NCI-H524 (cell line): ENCODE measurements around the gene PLEKHN1.
"Not testable (repeated sequence)": the region's sequence is repeated elsewhere in the genome, so short reads cannot be mapped to it uniquely, and the experiment has no call there.

ENCODE experiments used
- DNase-seq, 2 experiments: peaks; one replicate each; lab custom pipeline; 2025; lab: John Stamatoyannopoulos, UW

Gene PLEKHN1

GRCh38 chr1:992362-992761 is 26.1 kb downstream of the PLEKHN1 start:
- no peak for DNase-seq

- DNase-seq, result no peak
Measured at GRCh38 chr1:993379-993995, 27.2 kb downstream of the PLEKHN1 start.

GRCh38 chr1:994546-994945 is 28.3 kb downstream of the PLEKHN1 start:
- not testable (repeated sequence) for DNase-seq

DNA sequence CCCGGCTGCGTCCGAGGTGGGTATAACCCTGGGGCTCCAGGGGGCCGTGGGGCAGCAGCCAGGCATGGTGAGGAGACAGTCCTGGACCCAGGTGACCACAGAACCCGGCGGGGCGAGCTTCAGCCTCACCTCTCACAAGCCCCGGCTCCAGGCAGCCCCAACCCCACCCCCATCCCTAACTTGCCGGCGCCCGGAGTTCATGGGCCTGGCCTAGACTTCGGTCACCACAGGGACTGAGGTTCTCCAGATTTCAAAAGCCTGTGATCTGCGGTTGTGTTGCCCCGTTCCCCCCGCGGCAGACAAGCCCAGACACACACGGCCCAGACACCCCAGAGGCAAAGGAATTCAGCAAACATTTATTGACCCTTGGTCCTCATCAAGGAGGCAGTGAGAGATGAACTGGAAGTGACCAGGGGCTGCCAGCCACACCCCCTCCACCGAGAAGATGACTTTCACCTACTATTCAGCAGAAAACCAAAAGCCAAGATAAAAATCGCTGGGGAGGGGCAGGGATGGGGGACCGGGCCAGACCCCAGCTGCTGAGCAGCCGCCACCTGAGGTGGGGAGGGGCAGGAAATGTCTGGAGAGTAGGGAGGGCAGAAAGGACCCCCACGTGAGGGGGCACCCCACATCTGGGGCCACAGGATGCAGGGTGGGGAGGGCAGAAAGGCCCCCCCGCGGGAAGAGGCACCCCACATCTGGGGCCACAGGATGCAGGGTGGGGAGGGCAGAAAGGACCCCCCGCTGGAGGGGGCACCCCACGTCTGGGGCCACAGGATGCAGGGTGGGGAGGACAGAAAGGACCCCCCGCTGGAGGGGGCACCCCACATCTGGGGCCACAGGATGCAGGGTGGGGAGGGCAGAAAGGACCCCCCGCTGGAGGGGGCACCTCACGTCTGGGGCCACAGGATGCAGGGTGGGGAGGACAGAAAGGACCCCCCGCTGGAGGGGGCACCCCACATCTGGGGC is 29.7 kb downstream of the PLEKHN1 start:
- no peak for DNase-seq

- no peak for DNase-seq
Measured at GRCh38 chr1:996851-997712, 30.8 kb downstream of the PLEKHN1 start.

GRCh38 chr1:997713-997992 is 31.4 kb downstream of the PLEKHN1 start:
- no peak for DNase-seq

- DNase-seq, result no peak
Measured at GRCh38 chr1:997993-998744, 31.9 kb downstream of the PLEKHN1 start.

DNA sequence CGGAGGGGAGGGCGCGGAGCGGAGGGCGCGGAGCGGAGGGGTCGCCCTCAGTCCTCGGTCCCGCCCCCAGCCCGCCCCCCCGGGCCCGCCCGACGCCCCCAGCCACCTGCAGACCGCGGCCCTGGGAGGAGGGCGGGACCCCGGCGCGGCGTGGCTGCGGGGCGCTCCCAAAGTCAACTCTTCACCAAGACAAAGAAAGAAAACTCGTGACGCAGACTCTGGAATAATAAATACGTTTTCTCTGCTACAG is 32.4 kb downstream of the PLEKHN1 start:
- DNase-seq, result no peak

DNA sequence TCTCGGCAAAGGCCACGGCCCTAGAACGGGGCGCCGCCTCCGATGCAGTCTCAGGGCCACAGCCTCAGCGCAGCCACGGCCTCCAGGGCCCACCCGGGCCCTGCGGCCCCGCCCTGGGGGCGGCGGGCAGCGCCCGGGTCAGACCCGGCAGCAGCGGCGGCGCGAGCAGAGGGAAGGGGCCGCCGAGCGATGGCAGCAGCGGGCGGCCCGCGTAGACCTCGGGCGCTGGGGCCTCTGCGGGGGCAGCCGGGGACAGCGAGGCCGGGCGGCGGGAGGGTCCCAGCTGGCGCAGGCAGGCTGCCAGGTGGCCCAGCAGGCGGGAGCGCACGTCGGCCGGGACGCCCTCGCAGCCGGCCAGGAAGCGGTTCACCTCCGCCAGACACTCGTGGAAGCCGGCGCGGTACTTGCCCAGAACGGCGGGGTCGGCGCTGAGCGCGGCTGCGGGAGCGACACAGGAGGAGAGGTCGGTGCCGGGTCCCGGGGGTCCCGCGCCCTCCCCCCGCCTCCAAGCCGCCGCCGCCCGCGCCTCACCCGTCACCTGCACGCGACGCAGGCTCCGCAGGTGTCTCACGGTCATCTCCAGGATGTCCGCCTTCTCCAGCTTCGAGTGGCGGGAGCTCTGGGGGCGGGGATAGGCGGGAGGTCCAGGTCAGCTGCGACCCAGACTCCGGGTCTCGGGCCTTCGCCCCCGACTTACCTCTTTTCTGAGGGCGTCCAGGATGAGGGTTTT is 32.9 kb downstream of the PLEKHN1 start:
- DNase-seq, result peak in 1 of 2 experiments; percentile 48

- peak; percentile 41 to 71 for DNase-seq
Measured at GRCh38 chr1:999725-1000356, 33.6 kb downstream of the PLEKHN1 start, which contains the start of gene HES4. Gene HES4, minus strand, starts transcription at chr1:1000097. Its CDS starts 124 bp downstream, at chr1:999973.

- peak in 1 of 2 experiments; percentile 61 for DNase-seq
Measured at GRCh38 chr1:1000357-1001056, 34.2 kb downstream of the PLEKHN1 start.

DNA sequence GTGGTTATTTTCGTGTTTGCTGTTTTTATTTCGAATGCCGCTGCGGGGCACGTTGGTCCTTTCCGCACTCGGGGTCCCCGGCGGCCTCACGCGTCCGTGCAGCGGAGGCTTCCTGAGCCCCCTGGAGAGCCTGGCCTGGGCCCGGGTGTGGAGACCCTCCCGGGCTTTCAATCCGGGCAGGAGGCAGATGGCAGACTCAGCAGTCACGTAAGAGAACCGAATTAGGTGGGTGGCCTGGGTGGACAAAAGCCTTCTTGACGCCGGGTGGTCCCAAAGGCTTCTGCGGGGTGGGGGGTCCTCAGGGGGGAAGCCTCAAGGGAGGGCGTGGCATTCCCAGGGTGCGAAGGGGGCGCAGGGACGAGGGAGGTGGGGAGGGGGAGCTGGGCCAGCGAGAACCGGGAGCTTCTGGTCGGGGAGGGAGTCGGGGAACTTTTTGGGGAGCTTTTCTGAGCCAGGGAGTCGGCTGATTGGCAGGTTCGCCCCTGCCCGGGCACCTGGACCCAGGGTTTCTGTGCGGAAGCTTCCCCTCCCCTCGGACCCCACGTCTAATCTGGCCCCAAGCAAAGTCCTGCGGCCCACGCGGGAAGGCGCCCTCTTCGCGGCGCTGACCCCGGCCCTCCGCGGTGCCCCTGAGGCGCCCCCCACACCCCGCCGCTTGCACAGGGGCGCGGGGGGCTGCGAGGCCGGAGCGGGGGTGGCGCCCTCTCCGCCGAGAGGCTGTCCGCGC is 34.9 kb downstream of the PLEKHN1 start:
- DNase-seq, result no peak

DNA sequence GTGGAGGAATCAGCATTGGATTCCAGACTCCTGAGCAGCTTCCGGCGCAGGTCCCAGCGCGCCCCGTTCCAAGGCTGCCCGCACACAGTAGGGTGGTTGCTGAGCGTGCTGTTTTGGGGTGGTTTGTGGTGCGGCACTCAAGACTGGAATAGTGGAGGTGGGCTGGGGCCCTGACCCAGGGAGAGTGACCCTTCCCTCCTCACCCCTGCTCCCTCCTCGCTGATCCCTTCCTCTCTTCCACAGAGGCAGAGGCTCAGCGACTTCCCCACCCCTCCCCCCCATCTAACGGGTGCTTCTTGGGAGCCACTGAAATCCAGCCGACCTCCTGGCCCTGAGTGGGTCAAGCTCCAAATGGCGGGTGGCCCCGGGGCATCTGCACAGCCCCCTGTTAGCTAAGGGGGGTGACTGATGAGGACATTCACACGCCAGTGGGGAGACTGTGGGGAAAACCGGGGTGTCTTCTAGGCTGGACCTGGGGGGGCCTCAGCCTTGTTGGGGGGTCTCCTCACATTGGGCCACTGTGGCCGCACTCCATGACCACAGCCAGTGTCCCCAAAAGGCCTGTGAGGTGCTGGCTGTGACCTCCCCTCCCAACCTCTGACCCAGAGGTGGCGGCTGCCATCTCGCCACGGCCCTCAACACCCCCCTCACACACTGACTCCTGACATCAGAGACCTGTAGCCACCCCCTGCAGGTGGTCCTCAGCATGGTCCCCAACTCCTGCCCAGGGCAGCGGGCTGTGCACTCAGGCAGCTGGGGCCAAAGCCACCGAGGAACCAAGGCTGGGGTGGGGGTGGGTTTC is 37.5 kb downstream of the PLEKHN1 start:
- no peak for DNase-seq

GRCh38 chr1:1004420-1004779 is 38.1 kb downstream of the PLEKHN1 start:
- DNase-seq, result no peak

- DNase-seq, result no peak
Measured at GRCh38 chr1:1004780-1005697, 38.8 kb downstream of the PLEKHN1 start.

GRCh38 chr1:1005774-1006304 is 39.6 kb downstream of the PLEKHN1 start:
- DNase-seq, result no peak
